GM12801 (cell line): ENCODE data around the gene EML4.

Experiments
- TF ChIP-seq, protein P1 (sequence below): IDR thresholded peaks from one replicate; pipeline ENCODE4 v1.5.1; 2011; ENCODE audit warnings: control low read depth; ENCODE audit not compliant: insufficient read length; ENCODE audit errors: extremely low read depth

The EML4 gene

DNA sequence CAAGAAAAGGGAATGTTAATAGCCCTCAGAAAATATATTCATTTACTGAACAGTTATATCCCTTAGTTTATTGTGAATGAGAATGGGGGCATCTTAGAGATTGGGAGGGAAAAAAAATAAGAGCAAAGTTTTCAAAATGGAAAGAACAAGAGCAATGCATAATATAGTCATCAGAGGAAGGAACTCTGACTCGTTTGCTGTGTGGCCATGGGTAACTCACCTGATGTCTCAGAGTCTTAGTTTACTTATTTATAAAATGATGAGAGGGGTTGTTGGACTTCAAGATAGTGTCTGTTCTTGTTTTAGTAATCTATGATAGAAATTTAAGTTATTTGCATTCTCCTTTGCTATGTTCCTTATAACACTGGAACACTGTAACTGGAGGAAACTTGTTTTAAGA, 70.7 kb downstream of the EML4 start:
- TF ChIP-seq, protein P1, sequence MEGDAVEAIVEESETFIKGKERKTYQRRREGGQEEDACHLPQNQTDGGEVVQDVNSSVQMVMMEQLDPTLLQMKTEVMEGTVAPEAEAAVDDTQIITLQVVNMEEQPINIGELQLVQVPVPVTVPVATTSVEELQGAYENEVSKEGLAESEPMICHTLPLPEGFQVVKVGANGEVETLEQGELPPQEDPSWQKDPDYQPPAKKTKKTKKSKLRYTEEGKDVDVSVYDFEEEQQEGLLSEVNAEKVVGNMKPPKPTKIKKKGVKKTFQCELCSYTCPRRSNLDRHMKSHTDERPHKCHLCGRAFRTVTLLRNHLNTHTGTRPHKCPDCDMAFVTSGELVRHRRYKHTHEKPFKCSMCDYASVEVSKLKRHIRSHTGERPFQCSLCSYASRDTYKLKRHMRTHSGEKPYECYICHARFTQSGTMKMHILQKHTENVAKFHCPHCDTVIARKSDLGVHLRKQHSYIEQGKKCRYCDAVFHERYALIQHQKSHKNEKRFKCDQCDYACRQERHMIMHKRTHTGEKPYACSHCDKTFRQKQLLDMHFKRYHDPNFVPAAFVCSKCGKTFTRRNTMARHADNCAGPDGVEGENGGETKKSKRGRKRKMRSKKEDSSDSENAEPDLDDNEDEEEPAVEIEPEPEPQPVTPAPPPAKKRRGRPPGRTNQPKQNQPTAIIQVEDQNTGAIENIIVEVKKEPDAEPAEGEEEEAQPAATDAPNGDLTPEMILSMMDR, result no peak

DNA sequence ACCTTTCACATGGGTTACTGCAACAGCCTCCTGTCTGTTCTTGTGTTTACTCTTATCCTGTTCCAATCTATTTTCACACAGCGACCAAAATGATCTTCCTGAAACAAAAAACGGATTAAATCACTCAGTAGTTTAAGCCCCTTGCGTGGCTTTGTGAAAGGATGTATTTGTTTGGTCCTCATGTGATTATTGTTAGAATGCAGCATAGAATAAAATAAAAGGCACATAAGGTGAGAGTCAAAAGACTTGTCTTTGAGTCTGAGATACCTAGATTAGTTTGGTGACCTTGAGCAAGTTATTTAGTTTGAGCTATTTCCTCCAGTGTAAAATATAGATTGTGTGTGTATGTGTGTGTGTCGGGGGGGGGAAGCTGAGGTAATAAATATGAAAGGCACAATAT, 72.4 kb downstream of the EML4 start:
- TF ChIP-seq, protein P1, result no peak

DNA sequence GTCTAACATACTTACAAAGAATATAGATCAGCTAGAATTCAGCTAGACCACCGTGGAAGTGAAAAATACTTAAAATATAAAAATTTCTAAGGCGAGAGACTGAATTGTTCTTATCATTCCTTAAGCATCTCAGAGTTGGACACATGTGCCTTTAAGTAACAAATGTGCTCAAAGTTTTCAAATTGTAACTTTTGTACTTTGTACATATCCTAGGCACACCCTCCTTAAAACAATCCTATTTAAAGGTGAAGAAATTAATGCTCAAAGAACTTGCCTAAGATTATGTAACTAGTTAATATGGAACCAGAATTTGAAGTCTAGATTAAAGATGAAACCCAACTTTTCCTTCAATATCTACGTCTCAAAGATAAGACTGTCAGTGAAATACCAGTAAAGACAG, 74.1 kb downstream of the EML4 start:
- TF ChIP-seq, protein P1, result no peak

DNA sequence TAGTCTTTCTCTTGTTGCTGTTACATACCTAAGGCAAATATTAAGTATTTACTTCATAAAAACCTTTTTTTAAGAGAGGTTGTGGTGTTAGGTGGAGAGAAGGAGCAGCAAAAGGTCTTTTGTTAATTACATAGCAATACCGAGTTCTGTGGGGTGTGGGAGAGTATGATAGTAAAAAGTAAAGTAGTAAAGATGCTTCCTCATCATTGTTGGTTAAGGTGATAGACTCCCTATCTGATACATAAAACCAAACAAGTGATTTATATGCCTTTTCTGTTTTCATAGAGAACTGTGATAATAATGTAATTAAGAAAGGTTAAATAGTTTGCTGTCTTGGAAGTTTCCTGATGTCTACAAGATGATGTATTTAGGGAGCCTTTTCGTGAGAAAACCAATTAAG, 75.4 kb downstream of the EML4 start:
- TF ChIP-seq, protein P1, result no peak

- TF ChIP-seq, protein P1, result no peak
Measured at GRCh38 chr2:42245396-42245795, 76.2 kb downstream of the EML4 start.

- TF ChIP-seq, protein P1, result no peak
Measured at GRCh38 chr2:42246562-42246961, 77.4 kb downstream of the EML4 start.

DNA sequence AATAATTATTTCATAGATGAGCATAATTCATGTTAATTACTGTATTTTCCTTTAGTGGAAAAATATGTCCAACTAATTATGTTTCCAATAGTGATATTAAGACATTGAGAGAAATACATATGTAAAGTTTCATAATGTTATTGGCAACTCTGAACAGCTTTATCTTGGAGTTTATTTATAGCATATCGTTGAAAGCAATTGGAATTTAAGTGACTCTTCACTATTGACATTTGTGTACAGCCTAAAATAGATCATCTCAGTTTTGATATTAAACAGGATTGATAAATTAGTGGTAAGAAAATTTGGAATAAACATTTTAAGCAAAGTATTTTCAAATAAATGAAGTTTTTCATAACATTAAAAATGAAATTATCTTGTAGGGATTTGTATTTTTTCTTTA, 79.7 kb downstream of the EML4 start:
- TF ChIP-seq, protein P1, result no peak

DNA sequence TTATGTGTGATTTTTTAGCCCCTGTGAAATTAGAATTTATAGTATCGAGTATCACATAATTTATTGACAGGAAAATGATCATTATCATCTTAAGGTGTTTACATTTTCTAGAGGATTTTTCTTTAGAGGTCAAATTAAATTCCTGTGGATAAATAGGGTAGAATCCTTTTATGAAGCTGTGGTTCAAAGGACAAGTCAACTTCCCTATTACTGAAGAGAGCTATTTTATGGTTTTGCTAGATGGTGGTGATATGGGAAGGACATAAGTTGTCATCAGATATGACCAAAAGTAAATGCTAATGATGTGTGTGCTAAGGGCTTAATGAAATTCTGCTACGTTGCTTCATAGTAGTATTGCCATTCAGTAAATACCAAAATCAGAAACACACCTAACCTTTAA, 80.1 kb downstream of the EML4 start:
- TF ChIP-seq, protein P1, result no peak
